Hematopoietic multipotent progenitor cell treated with erythropoietin and hydrocortisone succinate and interleukin-3 and kit ligand, for 17 days (in vitro differentiated cells): ENCODE measurements around the gene COL2A1.

Source experiments
- DNase-seq: peaks from one replicate; pipeline ENCODE4 v3.0.0-alpha.2; 2015; ENCODE audit warnings: low spot score

Gene COL2A1

GRCh38 chr12:48004053-48004941 lies at the start of gene COL2A1:
TSS of gene COL2A1 (minus strand) at chr12:48004476. CDS start at chr12:48004321, 155 bp downstream.
- no peak for DNase-seq

GRCh38 chr12:48053883-48054282 lies 49.6 kb upstream of the COL2A1 start:
- no peak for DNase-seq

GRCh38 chr12:48053122-48053521 lies 48.8 kb upstream of the COL2A1 start:
- DNase-seq = no peak

GRCh38 chr12:48051681-48052080 lies 47.4 kb upstream of the COL2A1 start:
- DNase-seq = no peak

GRCh38 chr12:48050174-48050573 lies 45.9 kb upstream of the COL2A1 start:
- DNase-seq = no peak

- DNase-seq = no peak
Measured at GRCh38 chr12:48045965-48046518, 41.8 kb upstream of the COL2A1 start.

GRCh38 chr12:48045061-48045846 lies 41.0 kb upstream of the COL2A1 start:
- no peak for DNase-seq

- DNase-seq = no peak
Measured at GRCh38 chr12:48044396-48044795, 40.1 kb upstream of the COL2A1 start.

- DNase-seq = no peak
Measured at GRCh38 chr12:48043771-48044170, 39.5 kb upstream of the COL2A1 start.

- DNase-seq = no peak
Measured at GRCh38 chr12:48041591-48042423, 37.5 kb upstream of the COL2A1 start.

- DNase-seq = no peak
Measured at GRCh38 chr12:48040354-48040753, 36.1 kb upstream of the COL2A1 start.

- no peak for DNase-seq
Measured at GRCh38 chr12:48039151-48039550, 34.9 kb upstream of the COL2A1 start.

- DNase-seq = no peak
Measured at GRCh38 chr12:48038085-48038484, 33.8 kb upstream of the COL2A1 start.

GRCh38 chr12:48037267-48037915 lies 33.1 kb upstream of the COL2A1 start:
- DNase-seq = no peak

GRCh38 chr12:48036818-48037217 lies 32.5 kb upstream of the COL2A1 start:
- no peak for DNase-seq

GRCh38 chr12:48034835-48035805 lies 30.8 kb upstream of the COL2A1 start:
- DNase-seq = no peak

GRCh38 chr12:48033451-48033850 lies 29.2 kb upstream of the COL2A1 start:
- no peak for DNase-seq

GRCh38 chr12:48032597-48032996 lies 28.3 kb upstream of the COL2A1 start:
- DNase-seq = no peak

- no peak for DNase-seq
Measured at GRCh38 chr12:48031135-48031960, 27.1 kb upstream of the COL2A1 start.
